GM19240 (cell line): ENCODE results near the gene PTPRG.

Experiments
- DNase-seq: peaks from one replicate; pipeline ENCODE4 v3.0.0; 2011; ENCODE audit warnings: low spot score; ENCODE audit not compliant: insufficient read length

The PTPRG gene

GRCh38 chr3:61562042-61562720, 810 bp downstream of the PTPRG start:
- DNase-seq: no peak

- no peak for DNase-seq
Measured at GRCh38 chr3:61562721-61563312, 1.4 kb downstream of the PTPRG start.

GRCh38 chr3:61563313-61564271, 2.2 kb downstream of the PTPRG start:
- DNase-seq: no peak

GRCh38 chr3:61564395-61565059, 3.2 kb downstream of the PTPRG start:
- no peak for DNase-seq

- no peak for DNase-seq
Measured at GRCh38 chr3:61565569-61565968, 4.2 kb downstream of the PTPRG start.

- no peak for DNase-seq
Measured at GRCh38 chr3:61568127-61568526, 6.8 kb downstream of the PTPRG start.

GRCh38 chr3:61569856-61570580, 8.6 kb downstream of the PTPRG start:
- DNase-seq: no peak

- DNase-seq: no peak
Measured at GRCh38 chr3:61570813-61571212, 9.4 kb downstream of the PTPRG start.

- no peak for DNase-seq
Measured at GRCh38 chr3:61571516-61572336, 10.4 kb downstream of the PTPRG start.

- no peak for DNase-seq
Measured at GRCh38 chr3:61572879-61573278, 11.5 kb downstream of the PTPRG start.

GRCh38 chr3:61573441-61573840, 12.1 kb downstream of the PTPRG start:
- DNase-seq: no peak

GRCh38 chr3:61574854-61575253, 13.5 kb downstream of the PTPRG start:
- DNase-seq: no peak

- DNase-seq: no peak
Measured at GRCh38 chr3:61575893-61576292, 14.5 kb downstream of the PTPRG start.

GRCh38 chr3:61577760-61578159, 16.4 kb downstream of the PTPRG start:
- no peak for DNase-seq

GRCh38 chr3:61578667-61579367, 17.4 kb downstream of the PTPRG start:
- no peak for DNase-seq

GRCh38 chr3:61579685-61580084, 18.3 kb downstream of the PTPRG start:
- no peak for DNase-seq

GRCh38 chr3:61580982-61581643, 19.7 kb downstream of the PTPRG start:
- DNase-seq: no peak

GRCh38 chr3:61582287-61582686, 20.9 kb downstream of the PTPRG start:
- DNase-seq: no peak

GRCh38 chr3:61582846-61583245, 21.5 kb downstream of the PTPRG start:
- DNase-seq: no peak
